PFSK-1 (cell line): ENCODE measurements around the gene TMEM80.

Source experiments
- SIN3A ChIP-seq: IDR thresholded peaks from 2 replicates; pipeline ENCODE4 v1.6.1; 2012; ENCODE audit warnings: mild to moderate bottlenecking, low read length, moderate library complexity, borderline replicate concordance; ENCODE audit not compliant: insufficient read depth
- TAF1 ChIP-seq: IDR thresholded peaks from 2 replicates; pipeline ENCODE4 v1.6.1; 2012; ENCODE audit warnings: low read length, control low read depth, borderline replicate concordance; ENCODE audit not compliant: insufficient read depth
- TF ChIP-seq, protein P1 (sequence below), 2 experiments: IDR thresholded peaks; 2 replicates each; pipeline versions ENCODE4 v1.6.1 to v1.8.0; 2011 to 2012; ENCODE audit warnings: low read depth in 2 of 2, low read length in 2 of 2, control low read depth in 1 of 2, inconsistent platforms in 1 of 2, mild to moderate bottlenecking in 1 of 2, moderate library complexity in 1 of 2; ENCODE audit not compliant: insufficient read depth in 1 of 2

DNA sequence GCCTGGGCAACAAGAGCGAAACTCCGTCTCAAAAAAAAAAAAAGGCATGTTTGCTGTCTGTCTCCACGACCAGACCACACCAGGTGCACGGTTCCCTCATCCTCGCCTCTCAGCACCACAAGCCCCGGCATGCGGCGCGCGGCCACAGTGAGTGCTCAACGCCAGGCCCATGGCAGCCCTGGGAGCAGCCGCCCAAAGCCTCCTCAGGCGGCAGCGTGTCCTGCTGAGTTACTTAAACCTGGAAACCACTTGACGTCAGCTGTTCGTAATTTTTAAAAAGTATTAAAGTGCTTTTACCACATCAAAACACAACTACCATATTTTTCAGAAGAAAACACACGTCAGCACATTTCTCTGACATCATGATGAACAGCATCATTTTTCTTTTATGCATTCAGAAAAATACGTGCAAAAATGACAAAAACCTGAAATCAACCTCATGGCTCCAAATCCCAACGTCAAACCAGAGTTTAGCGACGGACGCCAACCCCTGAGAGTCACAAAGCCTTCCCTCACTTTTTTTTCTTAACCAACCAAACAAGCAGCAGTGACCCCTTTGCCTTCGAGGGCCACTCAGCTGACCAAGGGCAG lies 2.7 kb upstream of the TMEM80 start:
- TF ChIP-seq SIN3A, result no peak
- TF ChIP-seq, protein P1, sequence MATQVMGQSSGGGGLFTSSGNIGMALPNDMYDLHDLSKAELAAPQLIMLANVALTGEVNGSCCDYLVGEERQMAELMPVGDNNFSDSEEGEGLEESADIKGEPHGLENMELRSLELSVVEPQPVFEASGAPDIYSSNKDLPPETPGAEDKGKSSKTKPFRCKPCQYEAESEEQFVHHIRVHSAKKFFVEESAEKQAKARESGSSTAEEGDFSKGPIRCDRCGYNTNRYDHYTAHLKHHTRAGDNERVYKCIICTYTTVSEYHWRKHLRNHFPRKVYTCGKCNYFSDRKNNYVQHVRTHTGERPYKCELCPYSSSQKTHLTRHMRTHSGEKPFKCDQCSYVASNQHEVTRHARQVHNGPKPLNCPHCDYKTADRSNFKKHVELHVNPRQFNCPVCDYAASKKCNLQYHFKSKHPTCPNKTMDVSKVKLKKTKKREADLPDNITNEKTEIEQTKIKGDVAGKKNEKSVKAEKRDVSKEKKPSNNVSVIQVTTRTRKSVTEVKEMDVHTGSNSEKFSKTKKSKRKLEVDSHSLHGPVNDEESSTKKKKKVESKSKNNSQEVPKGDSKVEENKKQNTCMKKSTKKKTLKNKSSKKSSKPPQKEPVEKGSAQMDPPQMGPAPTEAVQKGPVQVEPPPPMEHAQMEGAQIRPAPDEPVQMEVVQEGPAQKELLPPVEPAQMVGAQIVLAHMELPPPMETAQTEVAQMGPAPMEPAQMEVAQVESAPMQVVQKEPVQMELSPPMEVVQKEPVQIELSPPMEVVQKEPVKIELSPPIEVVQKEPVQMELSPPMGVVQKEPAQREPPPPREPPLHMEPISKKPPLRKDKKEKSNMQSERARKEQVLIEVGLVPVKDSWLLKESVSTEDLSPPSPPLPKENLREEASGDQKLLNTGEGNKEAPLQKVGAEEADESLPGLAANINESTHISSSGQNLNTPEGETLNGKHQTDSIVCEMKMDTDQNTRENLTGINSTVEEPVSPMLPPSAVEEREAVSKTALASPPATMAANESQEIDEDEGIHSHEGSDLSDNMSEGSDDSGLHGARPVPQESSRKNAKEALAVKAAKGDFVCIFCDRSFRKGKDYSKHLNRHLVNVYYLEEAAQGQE (IDR thresholded peaks at IDR 0.05; ENCODE audit: insufficient read depth in 1 of 2, low read depth in 2 of 2, low read length in 2 of 2), result no peak
- TF ChIP-seq TAF1, result no peak
